ENCODE data around the gene NTNG2.

The NTNG2 gene

DNA sequence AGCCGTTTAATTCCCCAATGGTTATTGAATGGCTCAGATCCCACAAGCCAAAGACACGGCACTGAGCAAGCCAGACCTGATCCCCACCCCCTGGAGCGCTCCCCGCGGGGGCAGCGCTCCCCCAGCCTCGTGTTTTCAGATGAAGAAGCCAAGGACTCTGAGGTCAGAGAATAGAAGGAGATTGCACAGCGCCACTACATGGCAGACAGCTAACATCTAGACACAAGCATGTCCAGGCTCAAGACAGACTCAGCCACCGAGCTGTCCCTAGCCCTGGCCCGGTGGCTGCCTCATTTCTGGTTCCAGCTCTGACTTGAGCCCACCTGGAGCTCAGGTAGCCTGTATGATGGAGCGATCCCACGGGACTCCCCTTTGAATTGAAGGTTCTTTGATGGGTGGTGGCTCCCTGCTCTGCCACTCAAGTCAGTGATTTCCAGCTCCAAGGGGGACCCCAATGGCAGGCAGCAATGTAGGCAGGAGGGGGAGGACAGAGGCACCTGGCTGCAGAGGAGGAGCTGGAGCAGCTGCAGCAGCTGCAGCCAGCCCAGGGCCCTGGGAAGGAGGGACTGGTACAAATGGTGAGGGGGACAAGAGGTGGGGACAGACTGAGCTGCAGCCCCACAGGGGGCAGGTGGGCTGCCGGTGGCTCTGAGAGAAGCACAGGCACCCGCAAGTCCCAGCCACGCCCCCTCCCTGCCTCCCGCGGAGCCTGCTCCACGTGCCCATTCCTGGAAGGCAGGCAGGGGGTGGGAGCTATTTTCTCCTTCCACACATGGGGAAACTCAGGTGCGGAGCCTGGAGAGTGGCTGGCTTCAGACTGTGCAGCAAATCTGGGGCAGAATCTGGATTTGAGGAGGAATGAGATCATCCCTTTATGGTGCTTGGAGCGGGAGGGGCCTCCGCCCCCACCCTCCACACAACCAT lies 40.2 kb downstream of the NTNG2 start:
- ATAC-seq (no peak), DNase-seq (no peak)

- ATAC-seq (no peak), DNase-seq (no peak)
These were observed 43.0 kb downstream of the NTNG2 start for GRCh38 chr9:132204883-132205282.

DNA sequence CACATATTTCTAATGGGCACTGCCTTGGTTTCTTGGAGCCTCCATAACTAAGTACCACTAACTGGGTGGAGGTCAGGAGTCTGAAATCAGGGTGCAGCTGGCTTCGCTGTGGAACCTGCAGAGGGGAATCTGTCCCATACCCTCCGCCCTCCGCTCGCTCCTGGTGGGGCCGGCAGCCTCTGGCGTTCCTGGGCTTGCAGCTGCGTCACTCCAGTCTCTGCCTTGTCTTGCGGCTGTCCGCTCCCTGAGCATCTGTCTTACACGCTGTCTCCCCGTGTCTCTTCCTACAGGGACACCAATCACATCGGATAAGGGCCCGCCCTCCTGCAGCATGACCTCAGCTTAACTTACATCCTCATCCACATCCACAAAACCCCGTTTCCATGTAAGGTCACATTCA lies 45.4 kb downstream of the NTNG2 start:
- ATAC-seq, result no peak
- no peak for DNase-seq

- DNase-seq, result peak; percentile 11
- peak; percentile 60 for ATAC-seq
These were observed 46.2 kb downstream of the NTNG2 start for GRCh38 chr9:132207839-132208615.

- ATAC-seq, result no peak
- no peak for DNase-seq
These were observed 47.4 kb downstream of the NTNG2 start for GRCh38 chr9:132209228-132209627.

DNA sequence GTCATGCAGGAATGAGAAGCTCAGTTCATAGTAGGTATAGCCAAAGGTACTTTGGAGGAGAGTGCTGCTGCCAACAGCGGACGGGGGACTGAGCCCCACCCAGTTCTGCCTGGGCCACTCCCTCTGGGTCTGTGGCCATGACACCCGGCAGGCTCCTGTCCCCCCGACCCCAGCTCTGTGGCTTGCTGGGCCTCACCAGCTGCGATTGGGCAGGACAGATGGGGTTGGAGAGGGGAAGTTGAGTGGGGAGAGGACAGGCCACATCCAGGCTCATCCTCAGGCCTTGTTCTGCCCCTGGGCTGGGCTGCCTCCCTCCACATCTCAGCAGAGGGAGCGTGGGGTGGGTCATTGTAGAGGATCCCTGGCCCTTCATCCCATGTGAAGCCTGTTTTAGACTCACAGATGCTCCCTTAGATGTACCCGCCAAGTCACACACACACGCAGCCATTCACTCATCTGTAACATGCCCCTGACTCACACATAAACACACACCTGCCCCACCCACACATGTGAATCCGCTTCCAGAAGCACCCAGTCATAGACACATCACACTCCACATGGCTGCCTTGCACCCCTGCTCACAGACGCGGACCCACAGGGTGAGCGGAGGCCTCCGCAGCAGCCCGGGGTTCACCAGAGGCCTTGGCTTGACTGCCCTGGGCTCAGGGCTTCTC lies 48.8 kb downstream of the NTNG2 start:
- DNase-seq, result no peak
- no peak for ATAC-seq

- no peak for DNase-seq
- ATAC-seq, result no peak
These were observed 49.7 kb downstream of the NTNG2 start for GRCh38 chr9:132211570-132211969.

DNA sequence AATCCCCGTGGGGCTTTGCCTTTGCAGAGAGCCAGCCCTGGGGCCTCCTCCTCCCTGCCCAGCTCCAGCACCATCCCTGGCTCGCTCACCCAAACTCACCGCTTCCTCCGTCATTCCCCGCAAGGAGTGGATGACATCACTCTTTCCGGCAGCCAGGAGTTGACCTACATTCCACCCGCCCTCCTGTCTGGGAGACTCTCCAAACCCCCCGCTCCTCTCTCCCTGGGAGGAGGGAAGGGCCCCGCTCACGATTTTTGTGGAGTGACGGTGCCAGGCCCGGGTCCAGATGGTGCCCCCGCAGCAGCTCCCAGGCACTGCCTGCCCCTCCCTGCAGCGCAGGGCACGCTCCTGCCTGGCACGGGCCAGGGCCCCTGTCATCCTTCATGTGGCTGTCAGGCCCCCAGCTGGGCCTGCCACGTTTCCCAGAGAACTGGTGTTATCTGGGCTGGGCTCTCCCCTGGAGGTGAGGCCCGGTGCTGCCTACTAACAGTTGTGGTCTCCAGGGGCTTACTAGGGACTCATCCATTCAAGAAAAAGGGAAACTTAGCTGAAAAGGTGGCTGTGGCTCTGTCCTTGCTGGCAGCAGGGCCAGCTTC lies 52.3 kb downstream of the NTNG2 start:
- no peak for ATAC-seq
- no peak for DNase-seq

DNA sequence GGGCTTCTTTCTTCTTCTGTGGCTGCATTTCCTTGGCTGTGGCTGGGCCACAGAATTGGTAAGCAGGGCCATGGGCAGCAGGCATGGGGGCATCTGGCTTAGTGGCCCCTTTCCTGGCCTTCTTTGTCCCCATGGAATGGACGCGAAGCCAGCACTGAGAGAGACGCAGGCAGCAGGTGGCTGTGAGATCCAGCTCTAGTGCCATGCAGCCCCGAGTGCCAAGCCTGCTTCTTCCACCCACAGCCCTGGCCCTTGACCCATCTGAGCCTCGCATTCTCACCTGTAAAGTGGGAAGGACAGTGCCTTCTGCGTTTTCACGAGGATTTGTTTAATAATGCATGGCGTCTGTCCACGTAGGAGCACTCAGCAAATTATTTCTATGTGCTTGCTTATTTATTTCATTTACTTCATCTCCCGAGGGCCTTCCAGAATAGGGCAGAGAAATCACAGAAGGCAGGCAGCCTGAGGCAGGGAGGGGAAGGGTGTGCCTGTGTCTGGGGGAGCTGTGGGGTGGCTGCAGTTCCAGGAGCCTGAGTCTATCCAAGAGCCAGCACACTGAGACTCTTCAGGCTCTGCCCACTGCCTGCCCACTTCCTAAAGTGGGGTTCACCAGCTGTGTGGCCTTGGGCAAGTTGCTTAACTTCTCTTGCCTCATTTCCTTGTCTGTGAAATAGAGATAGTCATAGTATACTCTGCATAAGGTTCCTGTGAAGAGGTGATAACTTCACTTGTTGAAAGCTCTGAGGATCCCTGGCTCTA lies 55.2 kb downstream of the NTNG2 start:
- ATAC-seq (no peak), DNase-seq (no peak)

- DNase-seq, result no peak
- no peak for ATAC-seq
These were observed 56.4 kb downstream of the NTNG2 start for GRCh38 chr9:132218208-132218607.

- ATAC-seq (no peak), DNase-seq (no peak)
These were observed 60.1 kb downstream of the NTNG2 start for GRCh38 chr9:132221941-132222340.

DNA sequence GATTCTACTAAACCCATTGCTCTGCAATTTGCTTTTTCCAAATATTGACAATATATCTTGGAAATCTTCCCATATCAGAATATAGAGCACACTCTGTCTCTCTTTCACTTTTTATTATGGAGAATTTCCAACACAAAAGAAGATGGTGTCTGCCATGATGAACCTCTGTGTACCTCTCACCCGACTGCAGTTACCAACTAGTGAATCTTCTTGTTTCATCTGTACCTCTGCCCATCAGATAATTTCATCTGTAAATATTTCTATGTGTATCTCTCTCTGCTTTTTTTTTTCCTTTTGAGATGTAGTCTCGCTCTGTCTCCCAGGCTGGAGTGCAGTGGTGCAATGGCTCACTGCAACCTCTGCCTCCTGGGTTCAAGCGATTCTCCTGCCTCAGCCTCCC lies 62.8 kb downstream of the NTNG2 start:
- no peak for ATAC-seq
- no peak for DNase-seq

DNA sequence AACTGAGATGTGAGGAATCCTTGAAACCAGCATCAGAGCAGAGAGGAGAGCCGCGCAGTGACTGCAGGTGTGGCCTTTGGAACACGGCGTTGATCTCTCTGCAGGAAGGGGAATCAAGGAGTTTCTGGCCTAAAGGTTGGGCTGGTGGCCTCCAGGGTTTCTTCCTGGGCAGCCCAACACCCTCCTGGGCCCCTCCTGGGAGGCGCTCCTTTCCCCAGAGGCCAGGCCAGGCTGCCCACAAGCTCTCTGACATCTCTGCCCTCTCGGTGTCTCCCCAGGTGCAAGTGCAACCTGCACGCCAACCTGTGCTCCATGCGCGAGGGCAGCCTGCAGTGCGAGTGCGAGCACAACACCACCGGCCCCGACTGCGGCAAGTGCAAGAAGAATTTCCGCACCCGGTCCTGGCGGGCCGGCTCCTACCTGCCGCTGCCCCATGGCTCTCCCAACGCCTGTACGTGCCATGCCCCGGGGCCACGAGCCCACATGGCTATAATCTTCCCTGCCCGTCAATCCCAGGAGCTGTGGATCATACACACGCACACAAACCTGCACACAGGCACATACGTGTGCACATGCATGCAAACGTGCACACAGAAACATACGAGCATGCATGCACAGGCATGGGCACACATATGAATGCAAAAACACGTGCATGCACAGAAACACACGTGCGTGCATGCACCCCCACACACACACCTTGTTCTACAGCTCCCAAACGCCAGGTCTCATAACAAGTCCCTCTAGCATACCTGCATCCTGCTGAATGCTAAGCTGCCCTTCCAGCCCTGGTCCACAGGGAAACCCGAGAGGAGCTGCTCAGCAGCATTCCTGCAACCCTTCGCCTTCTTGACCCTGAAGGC lies 64.9 kb downstream of the NTNG2 start:
- DNase-seq (no peak), ATAC-seq (no peak)

DNA sequence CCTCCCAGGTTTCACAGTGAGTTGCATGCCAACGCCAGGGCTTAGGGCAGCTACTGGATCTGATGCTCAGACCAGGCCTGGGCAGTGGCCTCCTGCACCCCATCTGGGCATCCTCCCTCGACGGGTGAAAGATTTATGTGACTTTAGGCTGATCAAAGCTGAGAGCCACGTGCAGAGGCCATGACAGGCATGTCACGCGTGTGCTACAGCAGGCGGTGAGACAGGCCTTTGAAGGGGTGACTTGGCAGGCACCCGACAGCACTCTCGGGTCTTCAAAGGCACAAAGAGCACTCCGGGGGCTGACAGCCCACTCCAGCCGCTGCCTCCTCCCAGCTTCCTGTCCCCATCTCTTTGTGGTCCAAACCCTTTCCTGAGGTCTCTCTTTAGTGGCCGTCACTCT lies 66.2 kb downstream of the NTNG2 start:
- no peak for DNase-seq
- ATAC-seq, result no peak

- DNase-seq (no peak), ATAC-seq (no peak)
These were observed 68.7 kb downstream of the NTNG2 start for GRCh38 chr9:132230605-132231004.

GRCh38 chr9:132231019-132231701 lies 69.3 kb downstream of the NTNG2 start:
- ATAC-seq (no peak), DNase-seq (no peak)

DNA sequence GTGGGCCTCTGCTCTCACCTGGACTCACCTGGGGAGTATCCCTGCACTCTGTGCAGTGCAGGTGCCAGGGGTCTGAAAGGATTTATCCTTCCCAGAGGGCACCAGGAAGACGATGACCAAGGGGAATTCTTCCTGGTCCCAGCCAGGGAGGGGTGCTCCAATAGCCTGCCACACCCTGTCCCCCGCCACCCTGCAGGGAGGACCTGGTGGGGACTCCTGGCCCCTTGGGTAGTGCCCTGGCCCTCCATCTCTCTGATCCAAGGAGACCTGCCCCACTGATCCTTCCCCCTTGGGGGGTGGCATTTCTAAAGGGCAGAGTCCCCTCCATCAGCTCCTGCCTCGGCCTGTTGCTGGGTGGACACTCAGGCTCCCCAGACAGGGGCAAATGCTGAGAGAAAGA lies 70.7 kb downstream of the NTNG2 start:
- no peak for ATAC-seq
- no peak for DNase-seq

DNA sequence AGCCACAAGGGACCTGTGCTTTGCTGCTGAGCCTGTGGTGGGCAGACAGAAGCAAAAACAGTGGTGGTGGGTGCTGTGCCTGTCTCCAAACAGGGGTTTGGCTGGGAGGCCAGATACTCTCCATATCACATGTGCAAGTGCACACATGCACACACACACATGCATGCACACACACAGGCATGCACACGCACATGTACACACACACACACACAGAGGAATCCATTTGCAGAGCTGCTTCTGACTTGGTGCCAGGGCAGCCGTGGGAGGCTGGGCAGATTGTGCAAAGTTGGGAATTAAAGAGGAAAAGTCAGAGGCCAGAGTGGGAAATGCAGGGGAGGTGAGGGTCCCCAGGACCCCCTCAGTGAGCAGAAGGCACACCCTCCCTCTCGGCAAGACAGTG lies 71.3 kb downstream of the NTNG2 start:
- DNase-seq (no peak), ATAC-seq (no peak)

- no peak for ATAC-seq
- no peak for DNase-seq
These were observed 72.7 kb downstream of the NTNG2 start for GRCh38 chr9:132234535-132234934.

DNA sequence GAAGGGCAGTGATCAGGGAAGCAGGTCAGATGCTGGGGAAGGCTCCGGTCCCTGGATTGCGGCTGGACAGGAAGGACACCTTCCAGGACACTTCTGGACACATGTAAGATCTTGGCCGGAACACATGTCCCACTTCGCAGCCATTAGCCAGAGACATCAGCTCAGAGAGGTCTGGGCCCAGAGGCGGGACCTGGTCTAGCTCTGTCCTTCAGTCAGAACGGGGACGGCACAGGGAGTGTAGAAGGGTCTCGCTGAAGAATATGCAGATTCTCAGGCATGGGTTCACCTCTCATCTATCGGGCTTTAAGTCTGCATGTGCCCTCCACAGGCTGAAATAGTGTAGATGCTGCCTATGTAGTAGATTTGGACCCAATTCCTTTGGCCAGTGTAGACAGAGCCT lies 73.3 kb downstream of the NTNG2 start:
- no peak for DNase-seq
- ATAC-seq, result no peak
